PC-9 (cell line): Measurements from ENCODE around the gene RAD9A. TPM values are rescaled to one million over a fixed set of nuclear protein-coding genes. Genes with fewer than 3 reads are reported as not detected.

Experiments used
- BruUV-seq: library from RNA; stranded (reverse); fragments of 400-500 nt; replicated peaks from 2 replicates; lab custom pipeline; 2021; lab: Mats Ljungman, UMichigan
- CTCF ChIA-PET: fragments of 300-600 bp; sonication (Branson Sonifier 250); formaldehyde crosslinking; loops from one replicate; lab custom pipeline; 2022; ENCODE audit warnings: antibody characterized with exemption; lab: Charles Lee
- POLR2A ChIA-PET: fragments of 300-600 bp; sonication (Branson Sonifier 250); formaldehyde crosslinking; loops from one replicate; lab custom pipeline; 2022; ENCODE audit warnings: antibody characterized with exemption; ENCODE audit not compliant: unreplicated experiment; lab: Charles Lee
- DNase-seq, 2 experiments: peaks; one replicate each; pipeline versions ENCODE4 v3.0.0 to v3.0.0-alpha.2; 2015 to 2022; ENCODE audit warnings: mixed read lengths in 1 of 2
- H2AFZ ChIP-seq: fragments of 200-600 bp; sonication (generic); 2 replicates; pipeline ENCODE4 v1.8.1; 2017; ENCODE audit warnings: antibody characterized with exemption
- H3F3A ChIP-seq: fragments of 200-600 bp; sonication (generic); 2 replicates; pipeline ENCODE4 v1.8.1; 2017; ENCODE audit warnings: antibody characterized with exemption, mild to moderate bottlenecking, low read depth; ENCODE audit not compliant: insufficient read depth
- H3K27ac ChIP-seq: fragments of 200-600 bp; sonication (generic); 2 replicates; pipeline ENCODE4 v1.6.1; 2016; ENCODE audit warnings: mixed run types
- H3K27me3 ChIP-seq: fragments of 200-600 bp; sonication (generic); 2 replicates; pipeline ENCODE4 v1.6.1; 2016; ENCODE audit warnings: low read depth, mixed run types; ENCODE audit not compliant: insufficient read depth
- H3K36me3 ChIP-seq: fragments of 200-600 bp; sonication (generic); 2 replicates; pipeline ENCODE4 v1.6.1; 2016; ENCODE audit warnings: low read depth, mixed run types
- H3K4me1 ChIP-seq: fragments of 200-600 bp; sonication (generic); replicated peaks from 2 replicates; pipeline ENCODE4 v1.6.1; 2016; ENCODE audit warnings: mixed run types; ENCODE audit not compliant: insufficient read depth
- H3K4me2 ChIP-seq: fragments of 200-600 bp; sonication (generic); 2 replicates; pipeline ENCODE4 v1.6.1; 2017; ENCODE audit warnings: mixed run types
- H3K4me3 ChIP-seq: fragments of 200-600 bp; sonication (generic); 2 replicates; pipeline ENCODE4 v1.6.1; 2016; ENCODE audit warnings: mixed run types
- H3K79me2 ChIP-seq: fragments of 200-600 bp; sonication (generic); 2 replicates; pipeline ENCODE4 v1.6.1; 2017; ENCODE audit warnings: low read depth, mixed run types
- H3K9me2 ChIP-seq: fragments of 200-600 bp; sonication (generic); 2 replicates; pipeline ENCODE4 v1.8.1; 2017; ENCODE audit warnings: mild to moderate bottlenecking; ENCODE audit not compliant: insufficient read depth
- H3K9me3 ChIP-seq: fragments of 200-600 bp; sonication (generic); 2 replicates; pipeline ENCODE4 v1.8.1; 2016; ENCODE audit warnings: low read depth; ENCODE audit not compliant: insufficient read depth
- H4K20me1 ChIP-seq: fragments of 200-600 bp; sonication (generic); 2 replicates; pipeline ENCODE4 v1.8.1; 2017; ENCODE audit not compliant: insufficient read depth
- EZH2 ChIP-seq: fragments of 200-600 bp; sonication (generic); IDR thresholded peaks from 2 replicates; pipeline ENCODE4 v1.8.0; 2017; ENCODE audit warnings: antibody characterized with exemption, low read depth
- intact Hi-C: fragments of 100-400 bp; cut with micrococcal nuclease; formaldehyde crosslinking; loops from one replicate; pipeline ENCODE4 v1.10.0; 2022; ENCODE audit not compliant: unreplicated experiment
- total RNA-seq: library from RNA; stranded (reverse); gene quantifications from 2 replicates; pipeline ENCODE4 v1.2.3, GENCODE V29; 2021
- TF ChIP-seq, protein P1 (sequence below): fragments of 200-600 bp; sonication (generic); conservative IDR thresholded peaks from 2 replicates; pipeline ENCODE4 v1.6.1; 2017; ENCODE audit warnings: mixed run types, antibody characterized with exemption, mild to moderate bottlenecking, moderate library complexity

RAD9A gene
- total RNA-seq, 1 experiment from 2014 or later: 62.8 TPM

DNA sequence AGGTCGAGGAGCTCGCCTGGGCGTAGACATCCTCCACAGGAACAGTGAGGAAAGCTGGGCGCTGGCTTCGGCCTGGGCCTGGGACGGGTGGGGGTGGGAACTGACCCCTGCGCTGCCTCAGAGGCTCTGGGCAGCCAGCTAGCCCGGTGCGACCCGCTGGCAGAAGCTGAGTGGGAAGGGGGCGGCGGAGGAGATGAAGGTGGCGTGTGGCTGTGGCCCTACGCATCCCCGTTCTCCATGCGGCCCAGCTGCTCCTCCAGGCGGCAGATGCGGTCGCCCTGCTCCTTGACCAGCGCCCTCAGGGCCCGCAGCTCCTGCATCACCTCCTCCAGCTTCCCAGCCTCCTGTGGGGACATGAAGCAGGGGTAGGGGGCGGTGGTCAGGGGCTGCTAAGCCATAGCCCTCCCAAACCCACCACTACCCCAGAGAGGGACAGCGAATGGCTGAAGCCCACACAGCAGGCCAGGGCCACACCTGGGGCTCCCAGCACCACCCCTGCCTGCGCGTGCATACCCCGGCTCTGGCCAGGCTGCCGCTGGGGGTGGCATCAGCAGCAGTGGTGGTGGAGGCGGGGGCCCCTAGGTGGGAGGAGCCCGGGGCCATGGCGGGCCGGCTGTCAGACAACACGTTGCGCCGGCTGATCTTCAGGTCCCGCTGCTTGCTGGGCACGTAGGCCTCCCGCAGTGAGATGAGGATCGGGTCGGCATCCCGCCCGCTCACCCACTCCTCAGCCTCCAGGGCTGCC is 46.5 kb downstream of the RAD9A start:
- H3K4me3 ChIP-seq: no peak overlapping the region
- peaks cover 12% of the 10 kb centered on the region for H3K4me1 ChIP-seq
- intact Hi-C loops: no loop called here
- BruUV-seq: no TSS peak
- no peaks in the 10 kb centered on the region for H3K9me2 ChIP-seq
- no peaks in the 10 kb centered on the region for H3K27me3 ChIP-seq
- H3K27ac ChIP-seq: no peak overlapping the region
- CTCF ChIA-PET: no interaction called here
- H3K79me2 ChIP-seq: peaks cover 10% of the 10 kb centered on the region
- H3K36me3 ChIP-seq: no peaks in the 10 kb centered on the region; the same call in none of the 2 replicates
- H3K9me3 ChIP-seq: no peaks in the 10 kb centered on the region
- H3K4me2 ChIP-seq: no peak overlapping the region
- TF ChIP-seq EZH2: no peak
- TF ChIP-seq, protein P1, sequence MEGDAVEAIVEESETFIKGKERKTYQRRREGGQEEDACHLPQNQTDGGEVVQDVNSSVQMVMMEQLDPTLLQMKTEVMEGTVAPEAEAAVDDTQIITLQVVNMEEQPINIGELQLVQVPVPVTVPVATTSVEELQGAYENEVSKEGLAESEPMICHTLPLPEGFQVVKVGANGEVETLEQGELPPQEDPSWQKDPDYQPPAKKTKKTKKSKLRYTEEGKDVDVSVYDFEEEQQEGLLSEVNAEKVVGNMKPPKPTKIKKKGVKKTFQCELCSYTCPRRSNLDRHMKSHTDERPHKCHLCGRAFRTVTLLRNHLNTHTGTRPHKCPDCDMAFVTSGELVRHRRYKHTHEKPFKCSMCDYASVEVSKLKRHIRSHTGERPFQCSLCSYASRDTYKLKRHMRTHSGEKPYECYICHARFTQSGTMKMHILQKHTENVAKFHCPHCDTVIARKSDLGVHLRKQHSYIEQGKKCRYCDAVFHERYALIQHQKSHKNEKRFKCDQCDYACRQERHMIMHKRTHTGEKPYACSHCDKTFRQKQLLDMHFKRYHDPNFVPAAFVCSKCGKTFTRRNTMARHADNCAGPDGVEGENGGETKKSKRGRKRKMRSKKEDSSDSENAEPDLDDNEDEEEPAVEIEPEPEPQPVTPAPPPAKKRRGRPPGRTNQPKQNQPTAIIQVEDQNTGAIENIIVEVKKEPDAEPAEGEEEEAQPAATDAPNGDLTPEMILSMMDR: no peak
- POLR2A ChIA-PET: no interaction called here
- H2AFZ ChIP-seq: no peak overlapping the region
- peaks cover 6% of the 10 kb centered on the region; the same call in 1 of the 2 replicates for H4K20me1 ChIP-seq
- H3F3A ChIP-seq: peaks cover 29% of the 10 kb centered on the region
- no peak for DNase-seq

DNA sequence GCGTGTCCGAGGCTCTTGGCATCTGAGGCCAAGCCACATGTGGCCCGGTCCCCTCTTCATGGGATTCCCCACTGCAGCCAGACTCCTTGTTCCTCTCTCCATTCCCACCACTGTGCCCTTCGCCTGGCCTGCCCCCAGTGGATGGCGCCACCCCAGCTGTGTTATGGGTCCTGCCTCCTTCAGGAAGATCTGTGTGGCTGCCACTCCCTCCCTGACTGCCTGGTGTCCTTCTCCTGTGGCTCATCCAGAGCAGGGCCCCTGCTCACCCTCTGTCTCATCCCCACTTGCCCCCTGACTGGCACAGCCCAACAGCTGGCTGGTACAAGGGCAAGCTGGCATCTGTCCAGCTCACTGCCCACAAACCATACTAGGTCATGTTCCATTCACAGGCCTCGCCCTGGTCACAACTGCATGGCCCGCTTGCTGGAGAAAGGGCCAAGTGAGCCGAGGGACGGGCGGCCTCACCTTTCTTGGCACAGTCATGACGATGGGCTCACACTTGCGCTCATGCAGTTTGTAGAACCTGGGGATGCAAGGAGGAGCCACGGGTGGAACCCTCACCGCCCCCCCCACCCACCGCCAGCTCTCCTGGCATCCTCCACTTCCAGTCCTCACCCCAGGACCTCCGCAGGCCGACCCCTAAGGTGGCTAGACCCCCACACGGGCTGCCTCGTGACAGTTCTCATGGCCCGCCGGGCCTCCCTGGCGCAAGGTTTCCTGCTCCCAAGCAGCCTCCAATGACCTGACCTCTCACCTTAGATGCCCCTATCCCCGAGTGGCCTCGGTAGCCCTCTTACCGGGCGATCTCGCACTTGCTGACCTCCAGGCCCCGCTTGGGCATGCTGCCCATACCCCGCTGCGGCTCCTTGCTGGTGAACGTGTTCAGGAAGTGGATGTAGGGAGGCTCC is 47.8 kb downstream of the RAD9A start:
- Histone ChIP-seq H3F3A (peaks cover 37% of the 10 kb centered on the region), H3K9me2 (no peaks in the 10 kb centered on the region), H3K36me3 (no peaks in the 10 kb centered on the region; the same call in none of the 2 replicates), H3K27ac (no peak overlapping the region), H3K4me2 (no peak overlapping the region), H3K27me3 (no peaks in the 10 kb centered on the region), H3K4me1 (peaks cover 12% of the 10 kb centered on the region), H3K9me3 (no peaks in the 10 kb centered on the region), H3K4me3 (no peak overlapping the region), H3K79me2 (peaks cover 16% of the 10 kb centered on the region), H2AFZ (no peak overlapping the region), H4K20me1 (0 out of 2 replicates have a peak, but pooled peaks cover 6% of the 10 kb centered on the region)
- TF ChIP-seq, protein P1: peak; percentile 41; the same call in 1 of the 2 replicates
- no peak for TF ChIP-seq EZH2
- CTCF ChIA-PET: no interaction called here
- POLR2A ChIA-PET: interaction anchor here (0.6 to 0.7 kb wide), 2 partner anchors 33 to 41 kb away, joined by 3 read pairs; no protein-coding TSS in a partner anchor
- intact Hi-C loops: loop anchor here (5.0 kb wide), 1 partner anchor 68 kb away; the partner anchor contains the start of genes CDK2AP2 and PITPNM1
- DNase-seq: peak in 1 of 2 experiments; percentile 52
- no TSS peak for BruUV-seq
